Panc1 (cell line): ENCODE data around the gene LRBA.

ENCODE experiments used
- CTCF ChIP-seq: fragments of 450-650 bp; IDR thresholded peaks from 2 replicates; pipeline ENCODE4 v1.5.1; 2017; ENCODE audit warnings: mild to moderate bottlenecking
- POLR2AphosphoS5 ChIP-seq: IDR thresholded peaks from 2 replicates; pipeline ENCODE4 v1.6.1; 2012; ENCODE audit warnings: mild to moderate bottlenecking, low read depth, low read length, moderate library complexity
- SIN3A ChIP-seq: IDR thresholded peaks from 2 replicates; pipeline ENCODE4 v1.6.1; 2012; ENCODE audit warnings: low read depth, mild to moderate bottlenecking, low read length, moderate library complexity, borderline replicate concordance; ENCODE audit not compliant: insufficient read depth
- TCF7L2 ChIP-seq: IDR thresholded peaks from 2 replicates; pipeline ENCODE4 v1.6.1; 2011; ENCODE audit warnings: mild to moderate bottlenecking, low read depth, low read length, inconsistent platforms

- TF ChIP-seq TCF7L2 = no peak
- no peak for TF ChIP-seq CTCF
- TF ChIP-seq POLR2AphosphoS5 = no peak
- TF ChIP-seq SIN3A = no peak
These were observed 539.3 kb downstream of the LRBA start for GRCh38 chr4:150475763-150476162.
